GM19397 (cell line): ENCODE measurements around the gene HOTAIR.

Experiments
- ATAC-seq: cut with Tn5 transposase; IDR thresholded peaks from one replicate; pipeline ENCODE4 v1.9.1; 2021; ENCODE audit warnings: mild to moderate bottlenecking, moderate library complexity; ENCODE audit not compliant: unreplicated experiment

HOTAIR gene

DNA sequence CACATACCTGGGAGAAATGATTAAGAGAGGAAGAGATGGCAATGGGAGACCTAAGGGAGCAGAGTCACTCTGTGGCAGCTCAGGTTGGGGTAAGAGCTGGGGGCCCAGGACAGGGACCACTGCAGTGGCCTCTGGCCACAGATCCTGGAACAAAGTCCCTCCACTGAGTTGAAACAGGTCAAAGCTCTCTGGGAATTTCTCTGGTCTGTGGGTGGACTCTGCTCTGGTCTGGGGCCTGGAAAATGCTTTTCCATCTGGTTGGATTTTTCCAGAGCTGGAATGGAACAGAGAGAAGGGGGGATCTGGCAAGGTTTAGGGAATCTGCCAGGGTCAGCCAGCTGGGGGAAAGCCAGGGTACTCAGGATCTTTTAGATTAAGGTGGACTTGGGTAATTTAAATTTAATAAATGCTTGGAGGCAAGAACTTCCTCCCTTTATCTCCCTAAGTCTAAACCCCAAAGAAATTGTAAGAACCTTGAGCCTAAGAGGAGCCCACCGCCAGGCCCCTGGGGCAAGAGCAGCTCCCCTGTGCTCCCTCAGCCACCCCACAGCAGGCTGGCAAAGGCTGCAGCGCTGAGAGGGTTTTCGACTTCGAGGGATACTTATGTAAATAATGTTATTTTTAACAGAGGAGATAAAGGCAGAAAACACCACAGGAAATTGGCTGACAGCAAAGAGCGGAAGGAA is 13.9 kb upstream of the HOTAIR start:
- no peak for ATAC-seq

DNA sequence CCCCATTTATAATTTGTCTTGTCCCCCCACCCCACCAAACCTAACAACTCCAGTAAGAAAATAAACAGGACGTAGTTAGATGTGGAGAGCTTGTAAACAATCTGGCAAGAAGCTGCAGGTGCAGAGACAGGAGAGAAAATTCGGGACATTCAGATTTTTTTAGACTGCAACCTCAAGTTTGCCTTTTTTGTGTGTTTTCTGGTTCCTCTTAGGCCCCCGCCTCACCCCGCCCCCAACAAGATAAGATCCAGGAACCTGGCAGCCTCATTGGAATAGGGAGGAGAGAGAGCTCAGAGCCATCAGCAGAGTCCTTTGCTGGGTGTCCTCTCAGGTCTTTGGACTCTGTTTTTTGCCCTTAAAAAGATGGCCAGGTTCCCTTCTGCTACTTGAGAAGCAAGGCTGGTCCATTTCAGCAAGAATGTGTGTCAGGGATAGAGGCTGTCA is 13.1 kb upstream of the HOTAIR start:
- no peak for ATAC-seq

DNA sequence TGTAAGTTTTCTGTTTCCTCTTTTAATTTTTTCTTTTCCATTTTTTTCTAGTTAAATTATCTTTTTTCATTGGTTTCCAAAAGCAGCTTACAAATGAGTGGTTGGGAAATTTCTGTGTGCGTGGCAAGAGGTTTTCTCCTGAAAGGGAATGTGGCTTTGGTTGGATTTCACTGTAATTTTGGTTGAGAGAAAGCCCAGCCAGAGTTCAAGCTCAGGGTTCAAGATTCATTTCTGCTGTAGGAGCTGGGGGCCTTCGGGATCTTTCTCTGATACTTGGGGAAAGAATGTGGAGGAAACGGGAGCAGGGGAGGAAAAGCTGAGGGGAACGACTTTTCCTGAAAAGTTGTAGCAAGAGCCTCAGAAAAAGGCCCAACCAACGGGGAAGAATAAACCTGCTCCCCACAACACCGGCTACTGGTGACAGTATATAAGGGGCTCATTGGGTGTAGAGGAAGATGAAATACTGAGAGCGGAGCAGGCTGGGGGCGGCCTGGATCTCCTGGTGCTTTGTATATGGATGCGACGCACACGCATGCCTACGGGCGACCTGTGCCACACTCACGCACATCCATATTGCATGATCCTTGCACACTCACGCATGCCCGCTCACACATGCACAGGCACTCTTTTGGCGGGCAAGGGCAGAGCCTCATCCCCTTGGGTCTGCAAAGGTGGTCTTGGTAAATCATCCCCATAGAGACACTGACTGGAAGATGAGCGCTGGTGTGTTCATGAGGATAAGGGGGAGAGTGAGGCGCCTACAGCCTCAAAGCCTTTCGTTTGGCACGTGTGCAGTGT is 12.1 kb upstream of the HOTAIR start:
- ATAC-seq: no peak

DNA sequence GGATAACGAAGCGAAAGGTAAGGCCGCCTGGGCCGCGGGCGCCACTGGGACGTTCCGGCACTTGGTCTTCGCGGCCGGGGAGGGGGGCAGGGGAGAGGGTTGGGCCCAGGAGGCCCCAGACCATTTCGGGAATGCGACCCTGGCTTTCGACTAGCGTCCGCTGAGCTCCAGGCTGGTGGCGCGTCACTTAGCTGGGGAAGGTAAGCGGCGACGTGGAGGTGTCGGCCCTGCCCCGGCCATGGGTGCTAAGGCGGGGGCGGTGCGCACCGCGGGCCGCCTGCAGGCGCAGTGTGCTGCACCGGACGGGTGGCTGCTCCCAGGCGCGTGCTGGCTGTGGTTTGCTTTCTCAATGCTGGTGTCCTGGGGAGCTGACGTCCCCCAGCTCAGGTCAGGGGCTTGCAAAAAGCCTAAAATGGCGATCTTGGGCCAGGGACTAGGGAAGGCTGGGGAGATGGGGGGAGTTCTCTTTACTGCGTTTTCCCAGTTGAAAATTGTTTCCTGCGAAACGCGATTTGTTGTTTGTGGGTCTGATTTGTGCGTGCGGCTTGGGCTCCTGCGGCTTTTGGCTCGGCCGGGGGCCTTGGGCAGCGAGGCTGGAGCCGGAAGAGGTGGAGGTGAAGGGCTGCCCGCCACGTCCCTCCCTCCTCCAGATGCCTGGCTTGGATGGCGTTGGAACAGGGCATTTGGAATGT is 11.4 kb upstream of the HOTAIR start:
- no peak for ATAC-seq

DNA sequence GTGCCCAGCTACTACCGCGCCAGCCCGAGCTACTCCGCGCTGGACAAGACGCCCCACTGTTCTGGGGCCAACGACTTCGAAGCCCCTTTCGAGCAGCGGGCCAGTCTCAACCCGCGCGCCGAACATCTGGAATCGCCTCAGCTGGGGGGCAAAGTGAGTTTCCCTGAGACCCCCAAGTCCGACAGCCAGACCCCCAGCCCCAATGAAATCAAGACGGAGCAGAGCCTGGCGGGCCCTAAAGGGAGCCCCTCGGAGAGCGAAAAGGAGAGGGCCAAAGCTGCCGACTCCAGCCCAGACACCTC is 10.9 kb upstream of the HOTAIR start:
- ATAC-seq: no peak

DNA sequence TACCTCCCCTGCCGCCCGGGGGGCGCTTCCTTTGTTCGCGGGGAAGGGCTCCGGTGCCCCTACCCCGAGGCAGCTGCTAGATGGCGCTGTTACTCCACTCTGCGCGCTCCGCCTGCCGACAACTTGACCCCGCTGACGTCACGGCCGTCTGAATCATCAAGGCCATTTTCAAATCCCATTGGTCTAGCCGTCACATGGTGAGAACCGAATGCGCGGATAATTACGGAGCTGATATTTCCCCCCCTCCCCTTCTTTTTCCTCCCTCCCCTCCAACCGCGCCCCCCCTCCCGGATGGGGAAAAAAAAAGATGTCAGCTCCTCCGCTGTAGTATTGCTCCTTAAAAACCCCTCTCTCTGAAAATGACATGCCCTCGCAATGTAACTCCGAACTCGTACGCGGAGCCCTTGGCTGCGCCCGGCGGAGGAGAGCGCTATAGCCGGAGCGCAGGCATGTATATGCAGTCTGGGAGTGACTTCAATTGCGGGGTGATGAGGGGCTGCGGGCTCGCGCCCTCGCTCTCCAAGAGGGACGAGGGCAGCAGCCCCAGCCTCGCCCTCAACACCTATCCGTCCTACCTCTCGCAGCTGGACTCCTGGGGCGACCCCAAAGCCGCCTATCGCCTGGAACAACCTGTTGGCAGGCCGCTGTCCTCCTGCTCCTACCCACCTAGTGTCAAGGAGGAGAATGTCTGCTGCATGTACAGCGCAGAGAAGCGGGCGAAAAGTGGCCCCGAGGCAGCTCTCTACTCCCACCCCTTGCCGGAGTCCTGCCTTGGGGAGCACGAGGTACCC is 10.3 kb upstream of the HOTAIR start, which contains the start of gene HOXC10:
HOXC10 (plus strand) TSS at position 246 of the 791 bp plus-strand sequence; CDS start at position 360, 114 bp downstream.
- ATAC-seq: no peak

DNA sequence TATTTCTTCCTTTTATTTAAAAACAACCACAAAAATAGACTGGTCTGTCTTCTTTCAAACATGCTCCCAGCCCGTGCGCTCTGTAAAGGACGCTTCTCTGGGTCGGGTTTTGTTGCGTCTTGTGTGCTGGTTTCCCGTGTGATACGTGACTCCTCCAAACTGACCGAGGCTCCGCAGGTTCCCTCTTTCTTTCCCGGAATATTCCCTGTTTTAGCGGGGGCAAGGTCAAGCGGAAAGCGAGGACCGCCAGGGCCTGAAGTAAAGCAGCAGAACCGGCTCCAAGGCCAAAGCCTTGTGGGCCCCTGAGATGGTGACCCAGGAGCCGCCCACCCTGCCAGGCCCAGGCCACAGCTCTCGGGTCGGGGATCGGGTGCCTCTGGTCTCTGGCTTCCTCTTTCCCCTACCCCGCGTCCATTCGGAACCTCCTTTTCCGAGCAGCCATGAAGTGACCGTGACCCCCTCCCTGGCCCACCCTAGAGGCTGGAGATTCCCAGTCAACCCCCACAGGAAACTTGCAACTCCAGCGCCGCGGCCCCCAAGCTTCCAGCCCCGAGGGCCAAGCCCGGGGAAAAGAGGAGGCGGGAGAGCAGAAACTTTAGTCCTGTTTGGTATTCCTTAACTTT is 9.3 kb upstream of the HOTAIR start:
- ATAC-seq: no peak

DNA sequence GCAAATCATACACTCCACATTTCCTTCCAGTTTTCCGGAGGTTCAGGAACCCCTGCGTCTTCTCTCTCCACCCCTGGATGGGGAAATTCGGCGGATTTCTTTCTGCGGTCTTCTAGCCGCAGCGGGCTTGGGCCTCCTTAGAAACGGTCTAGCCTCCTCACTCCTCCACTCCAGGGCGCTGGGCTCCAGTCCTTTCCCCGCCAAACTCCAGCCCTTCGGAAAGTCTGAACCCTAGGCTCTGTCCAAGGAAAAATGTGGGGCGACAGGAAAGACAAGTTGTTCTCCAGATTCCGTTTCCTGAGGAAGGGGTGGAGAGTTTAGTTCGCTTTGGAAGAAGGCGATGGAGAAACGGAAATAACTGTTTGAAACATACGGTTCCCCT is 8.8 kb upstream of the HOTAIR start:
- ATAC-seq: no peak

DNA sequence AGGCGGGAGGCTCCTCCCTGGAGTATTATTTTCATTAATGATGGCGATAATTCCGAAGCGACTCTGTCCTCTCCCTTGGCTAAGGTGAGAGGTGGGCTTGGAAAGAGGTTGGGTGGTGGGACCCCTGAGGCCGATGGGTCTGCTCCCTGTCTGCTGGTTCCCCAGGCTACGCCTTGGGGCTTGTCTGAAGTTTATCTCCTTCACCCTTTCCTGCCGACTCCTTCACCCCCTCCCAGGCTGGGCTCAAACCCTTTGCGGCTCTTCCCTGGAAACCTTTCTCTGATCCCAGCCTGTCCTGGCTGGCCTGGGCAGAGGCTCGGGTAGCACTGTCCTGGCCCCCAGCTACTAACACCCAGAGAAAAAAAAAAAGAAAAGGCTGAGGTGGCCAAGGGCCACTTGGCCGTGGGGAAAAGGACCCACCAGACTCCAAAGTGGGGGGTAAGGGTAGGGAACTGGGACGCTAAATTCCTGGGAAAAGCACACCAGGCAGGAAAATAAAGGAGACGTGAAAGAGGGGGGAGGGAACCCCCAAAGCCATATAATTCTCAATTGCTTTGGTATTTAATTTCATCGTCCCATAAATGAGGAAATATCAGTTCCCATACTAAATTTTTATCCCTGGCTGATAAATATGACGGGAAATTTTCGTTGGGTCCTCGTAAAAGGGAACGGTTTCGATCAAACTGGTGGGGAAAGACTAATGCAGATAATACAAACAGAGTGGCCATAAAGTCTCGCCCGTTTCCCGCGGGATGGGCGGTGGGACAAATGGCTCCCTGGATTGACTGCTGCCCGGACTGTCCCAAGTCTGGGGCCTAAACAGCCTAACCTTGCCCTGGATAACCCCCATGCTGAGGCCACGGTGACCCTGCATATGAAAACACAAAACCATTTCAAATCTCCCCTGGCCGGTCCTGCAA is 8.2 kb upstream of the HOTAIR start:
- no peak for ATAC-seq

DNA sequence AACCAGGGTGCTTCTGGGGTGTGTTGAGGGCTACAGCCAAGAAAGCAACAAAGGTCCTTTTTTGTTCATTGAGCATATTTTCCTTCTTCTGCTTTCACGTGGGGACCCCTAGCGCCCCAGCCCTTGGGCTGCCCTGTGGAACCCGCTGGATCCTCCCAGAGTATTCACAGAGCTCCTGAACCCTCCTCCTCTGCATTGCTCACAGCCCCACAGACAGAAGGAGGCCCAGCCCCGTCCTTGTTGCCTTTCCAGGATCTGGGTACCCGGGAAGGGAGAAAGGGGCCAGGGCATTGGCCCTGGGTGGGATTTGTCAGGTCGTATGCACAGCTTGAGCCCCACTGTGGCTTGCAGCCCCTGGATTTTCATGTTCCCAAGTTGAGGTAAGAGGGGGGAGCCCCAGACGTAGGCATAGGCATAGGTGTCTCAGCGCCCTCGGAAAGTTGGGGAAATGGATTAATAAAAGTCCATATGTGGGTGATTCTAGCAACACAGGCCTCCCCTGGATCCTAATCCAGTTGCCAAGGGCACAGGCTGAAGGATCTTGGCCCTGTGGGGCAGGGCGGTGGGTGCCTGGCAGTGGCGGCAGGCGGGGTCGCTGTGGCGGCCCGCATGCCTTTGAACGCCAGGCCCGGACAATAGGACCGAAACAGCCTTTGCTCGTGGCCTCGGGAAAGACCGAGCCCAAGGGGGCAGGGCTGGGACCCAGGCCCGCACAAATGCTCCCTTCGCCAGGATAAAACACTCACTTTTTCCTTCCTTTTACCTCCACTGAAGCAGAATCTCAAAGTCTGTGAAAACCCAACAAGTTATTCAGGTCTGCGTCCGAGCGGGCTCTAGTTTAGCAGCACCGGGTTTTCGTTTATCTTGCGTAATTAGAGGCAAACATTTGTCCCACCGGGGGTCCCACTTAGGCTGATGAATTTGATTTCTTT is 7.1 kb upstream of the HOTAIR start:
- ATAC-seq: no peak

DNA sequence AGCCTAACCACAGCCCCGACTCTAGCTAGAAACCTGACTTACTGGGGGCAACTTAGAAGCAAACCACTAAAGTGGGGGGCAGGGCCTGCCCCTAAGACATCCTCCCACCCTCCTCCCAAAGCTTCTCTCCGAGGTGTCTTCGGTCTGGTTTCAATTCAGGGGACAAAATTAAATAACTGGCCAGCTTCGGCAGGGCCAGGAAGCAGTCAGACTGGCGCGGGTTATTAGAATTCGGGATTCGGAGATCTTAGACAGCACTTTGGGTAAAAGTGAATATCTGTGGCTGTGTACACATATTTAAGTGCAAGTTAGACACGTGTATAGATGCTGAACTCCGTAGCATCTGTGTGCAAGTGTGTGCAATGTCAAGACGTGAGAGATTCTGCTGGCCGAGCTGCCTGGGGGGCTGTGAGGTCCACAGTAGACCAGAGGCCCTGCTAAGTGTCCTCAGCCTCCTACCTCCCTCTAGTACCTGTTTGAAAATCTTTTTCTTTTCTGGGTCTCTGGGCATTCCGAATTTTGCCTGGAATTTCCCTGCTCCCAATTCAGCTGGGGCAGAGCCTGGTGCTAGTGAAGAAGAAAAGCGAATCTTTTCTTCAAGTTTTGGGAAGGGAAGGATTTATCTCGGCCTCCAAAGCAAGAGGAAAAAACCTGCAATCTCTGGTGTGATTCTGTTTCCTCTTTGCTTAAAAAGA is 6.2 kb upstream of the HOTAIR start:
- no peak for ATAC-seq

DNA sequence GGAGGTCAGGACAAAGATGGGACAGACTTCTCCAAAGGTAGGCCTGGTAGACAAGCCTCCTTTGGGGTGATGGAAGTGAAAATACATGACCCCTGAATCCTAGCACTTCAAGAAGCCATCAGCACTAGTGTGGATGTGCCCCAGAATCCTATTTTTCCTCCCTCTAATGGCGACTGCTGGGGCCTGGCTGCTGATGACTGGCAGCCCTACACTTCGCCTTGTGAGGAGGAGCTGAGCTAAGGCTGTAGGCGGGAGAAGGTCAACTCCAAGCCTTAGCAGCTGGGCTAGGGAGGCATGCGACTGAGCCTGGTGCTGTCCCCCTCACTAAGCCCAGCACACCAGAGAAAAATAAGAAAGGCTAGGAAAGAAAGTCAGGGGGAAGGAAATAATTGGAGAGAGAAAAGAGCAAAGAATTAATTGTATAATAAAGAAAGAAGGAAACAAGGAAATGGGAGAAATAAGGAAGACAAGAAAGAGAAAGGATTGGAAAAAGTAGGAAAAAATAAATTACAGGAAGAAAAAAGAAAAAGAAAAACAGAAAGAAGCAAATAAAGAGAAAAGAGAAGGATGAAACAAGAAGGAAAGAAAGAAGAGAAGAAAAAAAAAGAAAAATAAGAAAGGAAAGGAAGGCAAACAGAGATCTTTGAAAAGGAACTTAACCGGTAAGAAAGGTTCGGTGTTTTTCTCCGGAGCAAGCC is 5.5 kb upstream of the HOTAIR start:
- ATAC-seq: no peak

DNA sequence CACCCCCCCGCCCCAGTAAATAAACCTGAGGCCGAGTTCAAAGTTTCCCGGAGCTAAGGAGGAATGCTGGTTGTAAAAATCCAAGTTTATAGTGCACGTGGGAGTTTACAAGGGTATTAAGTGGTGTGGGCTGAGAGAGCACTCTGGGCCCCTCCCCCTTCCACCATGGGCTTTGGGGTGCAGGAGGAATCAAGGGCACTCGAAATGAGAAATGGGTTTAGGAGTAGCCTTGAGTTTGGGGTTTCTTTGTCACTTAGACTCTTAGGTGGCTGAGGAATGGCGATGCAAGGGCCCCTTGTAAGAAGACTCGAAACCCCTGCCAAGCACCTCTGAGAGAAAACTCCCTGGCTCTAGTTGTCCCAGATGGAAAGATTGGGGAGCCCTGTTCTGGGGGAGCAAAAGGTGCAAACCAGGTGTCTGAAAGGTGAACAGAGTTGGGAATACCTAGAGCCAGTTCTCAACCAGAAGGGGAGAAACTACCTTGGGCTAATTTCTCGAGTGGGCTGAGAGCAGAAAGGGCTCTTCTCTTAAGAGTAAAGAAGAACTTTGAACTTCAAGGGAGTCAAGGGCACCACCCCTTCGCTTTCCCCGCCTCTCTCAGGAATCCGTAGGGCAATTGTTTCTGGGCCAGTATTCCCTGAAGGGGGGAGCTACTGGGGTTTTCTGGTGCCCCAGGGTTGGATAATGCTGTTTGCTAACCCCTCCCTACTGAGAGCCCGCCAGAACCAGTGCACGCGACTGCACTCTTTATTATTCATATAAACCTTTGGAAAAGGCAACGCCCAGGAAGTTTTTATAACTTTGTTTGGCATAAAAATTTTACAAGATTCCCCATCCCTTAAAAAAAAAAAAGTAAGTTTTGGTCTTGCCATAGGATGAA is 4.0 kb upstream of the HOTAIR start:
- no peak for ATAC-seq

DNA sequence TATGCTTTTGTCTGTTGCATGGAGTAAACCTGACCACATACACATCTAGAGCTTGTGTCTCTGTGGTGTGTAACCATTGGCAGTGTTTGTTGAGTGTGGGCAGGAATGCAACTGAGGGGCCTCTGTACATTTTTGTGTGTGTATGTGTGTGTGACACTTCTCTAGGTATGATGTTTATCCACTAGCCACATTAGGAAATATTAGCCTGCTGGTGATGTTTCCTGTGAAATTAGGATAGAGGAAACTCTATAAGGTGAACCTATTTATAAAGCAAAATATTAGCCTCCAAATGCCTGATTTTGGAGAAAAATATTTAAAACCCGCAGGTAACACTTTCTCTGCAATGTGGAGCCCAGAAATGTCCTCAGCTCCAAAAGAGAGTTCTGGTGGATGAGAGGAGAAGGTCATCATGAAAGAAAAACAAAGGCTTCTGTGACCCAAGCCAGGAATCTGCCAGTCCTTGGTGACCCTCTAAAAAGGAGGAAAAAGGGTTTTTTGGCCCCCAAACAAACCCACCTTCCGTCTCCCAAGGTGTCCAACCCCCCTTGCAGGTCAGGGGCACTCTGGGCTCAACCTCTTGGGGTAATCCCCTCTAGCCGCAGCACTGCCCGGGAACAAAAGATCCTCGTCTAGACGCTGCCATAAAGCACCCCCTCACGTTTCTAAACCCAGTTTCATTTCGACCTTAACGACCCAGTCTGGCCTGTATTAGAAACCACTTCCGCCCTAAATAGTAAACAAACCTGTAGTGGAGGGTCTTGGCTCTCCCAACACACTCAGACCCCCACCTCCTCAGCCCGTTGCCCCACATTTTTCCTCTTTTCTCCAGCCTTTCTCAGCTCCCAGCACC is 3.1 kb upstream of the HOTAIR start:
- no peak for ATAC-seq

DNA sequence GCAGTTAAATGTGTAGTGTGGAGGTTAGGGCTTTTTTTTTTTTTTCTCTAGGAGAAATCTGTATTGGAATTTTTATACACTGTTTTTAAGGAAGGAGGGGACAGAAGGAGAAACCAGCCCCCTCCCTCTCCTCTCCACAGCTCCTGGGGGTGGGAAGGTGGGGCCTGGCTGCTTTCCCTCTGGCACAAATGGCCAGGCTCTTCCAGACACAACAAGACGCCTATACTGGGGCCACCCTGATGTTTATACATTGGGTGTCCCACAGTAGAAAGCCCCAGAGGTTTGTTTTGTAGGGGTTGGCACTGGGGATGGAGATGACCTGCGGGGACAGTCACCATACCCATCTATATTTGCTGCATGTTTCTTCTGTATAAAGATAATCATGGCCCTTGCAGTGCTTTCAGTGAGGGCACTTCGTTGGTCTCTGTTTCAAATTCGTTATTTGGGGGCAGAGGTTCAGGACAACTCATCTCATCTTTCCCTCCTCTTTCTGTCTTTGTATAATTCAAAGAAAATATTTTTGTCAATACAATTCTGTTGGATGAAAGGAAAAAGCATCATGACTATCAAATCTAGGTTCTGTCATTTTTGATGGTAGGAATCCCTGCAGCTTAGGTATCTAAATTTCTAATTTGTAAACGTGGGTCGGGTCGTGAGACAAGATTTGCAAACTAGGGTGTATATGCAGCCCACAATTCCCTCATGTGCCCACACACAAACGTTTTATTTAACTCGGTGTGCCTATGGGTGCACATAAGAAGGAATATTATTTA is 2.3 kb upstream of the HOTAIR start:
- no peak for ATAC-seq
